PC-9 (cell line): ENCODE results near the gene BSCL2. TPM values are rescaled to one million over a fixed set of nuclear protein-coding genes. Genes with fewer than 3 reads are reported as not detected.
"Not testable (repeated sequence)": the region's sequence is repeated elsewhere in the genome, so short reads cannot be mapped to it uniquely, and the experiment has no call there.

Source experiments
- BruUV-seq: library from RNA; stranded (reverse); fragments of 400-500 nt; replicated peaks from 2 replicates; lab custom pipeline; 2021; lab: Mats Ljungman, UMichigan
- CTCF ChIA-PET: fragments of 300-600 bp; sonication (Branson Sonifier 250); formaldehyde crosslinking; loops from one replicate; lab custom pipeline; 2022; ENCODE audit warnings: antibody characterized with exemption; lab: Charles Lee
- POLR2A ChIA-PET: fragments of 300-600 bp; sonication (Branson Sonifier 250); formaldehyde crosslinking; loops from one replicate; lab custom pipeline; 2022; ENCODE audit warnings: antibody characterized with exemption; ENCODE audit not compliant: unreplicated experiment; lab: Charles Lee
- DNase-seq, 2 experiments: peaks; one replicate each; pipeline versions ENCODE4 v3.0.0 to v3.0.0-alpha.2; 2015 to 2022; ENCODE audit warnings: mixed read lengths in 1 of 2
- H2AFZ ChIP-seq: fragments of 200-600 bp; sonication (generic); 2 replicates; pipeline ENCODE4 v1.8.1; 2017; ENCODE audit warnings: antibody characterized with exemption
- H3F3A ChIP-seq: fragments of 200-600 bp; sonication (generic); 2 replicates; pipeline ENCODE4 v1.8.1; 2017; ENCODE audit warnings: antibody characterized with exemption, mild to moderate bottlenecking, low read depth; ENCODE audit not compliant: insufficient read depth
- H3K27ac ChIP-seq: fragments of 200-600 bp; sonication (generic); 2 replicates; pipeline ENCODE4 v1.6.1; 2016; ENCODE audit warnings: mixed run types
- H3K27me3 ChIP-seq: fragments of 200-600 bp; sonication (generic); 2 replicates; pipeline ENCODE4 v1.6.1; 2016; ENCODE audit warnings: low read depth, mixed run types; ENCODE audit not compliant: insufficient read depth
- H3K36me3 ChIP-seq: fragments of 200-600 bp; sonication (generic); 2 replicates; pipeline ENCODE4 v1.6.1; 2016; ENCODE audit warnings: low read depth, mixed run types
- H3K4me1 ChIP-seq: fragments of 200-600 bp; sonication (generic); replicated peaks from 2 replicates; pipeline ENCODE4 v1.6.1; 2016; ENCODE audit warnings: mixed run types; ENCODE audit not compliant: insufficient read depth
- H3K4me2 ChIP-seq: fragments of 200-600 bp; sonication (generic); 2 replicates; pipeline ENCODE4 v1.6.1; 2017; ENCODE audit warnings: mixed run types
- H3K4me3 ChIP-seq: fragments of 200-600 bp; sonication (generic); 2 replicates; pipeline ENCODE4 v1.6.1; 2016; ENCODE audit warnings: mixed run types
- H3K79me2 ChIP-seq: fragments of 200-600 bp; sonication (generic); 2 replicates; pipeline ENCODE4 v1.6.1; 2017; ENCODE audit warnings: low read depth, mixed run types
- H3K9me2 ChIP-seq: fragments of 200-600 bp; sonication (generic); 2 replicates; pipeline ENCODE4 v1.8.1; 2017; ENCODE audit warnings: mild to moderate bottlenecking; ENCODE audit not compliant: insufficient read depth
- H3K9me3 ChIP-seq: fragments of 200-600 bp; sonication (generic); 2 replicates; pipeline ENCODE4 v1.8.1; 2016; ENCODE audit warnings: low read depth; ENCODE audit not compliant: insufficient read depth
- H4K20me1 ChIP-seq: fragments of 200-600 bp; sonication (generic); 2 replicates; pipeline ENCODE4 v1.8.1; 2017; ENCODE audit not compliant: insufficient read depth
- CTCF ChIP-seq: fragments of 200-600 bp; sonication (generic); conservative IDR thresholded peaks from 2 replicates; pipeline ENCODE4 v1.6.1; 2017; ENCODE audit warnings: mixed run types, antibody characterized with exemption, mild to moderate bottlenecking, moderate library complexity
- EZH2 ChIP-seq: fragments of 200-600 bp; sonication (generic); IDR thresholded peaks from 2 replicates; pipeline ENCODE4 v1.8.0; 2017; ENCODE audit warnings: antibody characterized with exemption, low read depth
- intact Hi-C: fragments of 100-400 bp; cut with micrococcal nuclease; formaldehyde crosslinking; loops from one replicate; pipeline ENCODE4 v1.10.0; 2022; ENCODE audit not compliant: unreplicated experiment
- total RNA-seq: library from RNA; stranded (reverse); gene quantifications from 2 replicates; pipeline ENCODE4 v1.2.3, GENCODE V29; 2021

BSCL2 gene
- total RNA-seq, 1 experiment from 2014 or later, result 201 TPM

GRCh38 chr11:62694455-62695167, 12.6 kb downstream of the BSCL2 start:
- POLR2A ChIA-PET, result interaction anchor here (0.6 kb wide), 1 partner anchor 11 kb away, joined by 7 read pairs; no protein-coding TSS in a partner anchor
- H3K79me2 ChIP-seq, result no peaks in the 10 kb centered on the region
- no TSS peak for BruUV-seq
- H3K36me3 ChIP-seq, result 0 out of 2 replicates have a peak, but pooled peaks cover 12% of the 10 kb centered on the region
- DNase-seq, result peak in 1 of 2 experiments; percentile 55
- no peak overlapping the region for H3K4me2 ChIP-seq
- TF ChIP-seq CTCF (peak; percentile 86), EZH2 (no peak)
- H3K27me3 ChIP-seq, result no peaks in the 10 kb centered on the region
- no peaks in the 10 kb centered on the region for H3K9me3 ChIP-seq
- no peaks in the 10 kb centered on the region for H3K4me1 ChIP-seq
- peaks cover 25% of the 10 kb centered on the region for H3F3A ChIP-seq
- H3K9me2 ChIP-seq, result no peaks in the 10 kb centered on the region
- no peaks in the 10 kb centered on the region for H4K20me1 ChIP-seq
- intact Hi-C loops, result loop anchor here (1.0 to 2.0 kb wide), 2 partner anchors 16 to 299 kb away; partner anchors contain the start of gene UBXN1
- no peak overlapping the region for H2AFZ ChIP-seq
- CTCF ChIA-PET, result interaction anchor here (0.6 to 2.4 kb wide), 6 partner anchors 10 to 987 kb away, joined by 3 to 15 read pairs (median 7); no protein-coding TSS in a partner anchor
- H3K4me3 ChIP-seq, result no peak overlapping the region
- no peak overlapping the region for H3K27ac ChIP-seq

- intact Hi-C loops, result loop anchor here (1.0 to 2.0 kb wide), 2 partner anchors 15 to 298 kb away; partner anchors contain the start of gene UBXN1
- H3K9me2 ChIP-seq, BruUV-seq, DNase-seq, H3K9me3 ChIP-seq, H4K20me1 ChIP-seq, H3K27ac ChIP-seq, H3K27me3 ChIP-seq, H3K4me2 ChIP-seq, H2AFZ ChIP-seq, H3K4me3 ChIP-seq, H3K4me1 ChIP-seq, H3K79me2 ChIP-seq: not testable (repeated sequence)
- Histone ChIP-seq H3K36me3 (0 out of 2 replicates have a peak, but pooled peaks cover 12% of the 10 kb centered on the region), H3F3A (peaks cover 30% of the 10 kb centered on the region)
- POLR2A ChIA-PET, result interaction anchor here (0.7 kb wide), 1 partner anchor 29 kb away, joined by 3 read pairs; the partner anchor contains the start of gene C11orf98
- CTCF ChIA-PET, result interaction anchor here (1.1 to 2.4 kb wide), 2 partner anchors 12 to 13 kb away, joined by 5 to 15 read pairs; no protein-coding TSS in a partner anchor
Observed at GRCh38 chr11:62693624-62694023, 13.6 kb downstream of the BSCL2 start.

- no peak within 1 kb of the TSS for H3K4me3 ChIP-seq
- DNase-seq, result no peak
- intact Hi-C loops, result no loop called here
- H3K4me2 ChIP-seq, result no peak within 1 kb of the TSS
- H4K20me1 ChIP-seq, result no peaks in the 10 kb centered on the region
- H3K79me2 ChIP-seq, result no peaks in the 10 kb centered on the region
- BruUV-seq, result no TSS peak
- ChIA-PET POLR2A (no interaction called here), CTCF (interaction anchor here (0.6 kb wide), 1 partner anchor 65 kb away, joined by 3 read pairs; no protein-coding TSS in a partner anchor)
- H3K36me3 ChIP-seq, result 0 out of 2 replicates have a peak, but pooled peaks cover 12% of the 10 kb centered on the region
- no peaks in the 10 kb centered on the region for H3K4me1 ChIP-seq
- H3K9me2 ChIP-seq, result no peaks in the 10 kb centered on the region
- H2AFZ ChIP-seq, result no peak within 1 kb of the TSS
- TF ChIP-seq CTCF, result no peak
- TF ChIP-seq EZH2, result no peak
- no peak within 1 kb of the TSS for H3K27ac ChIP-seq
- no peaks in the 10 kb centered on the region for H3K27me3 ChIP-seq
- H3F3A ChIP-seq, result peaks cover 23% of the 10 kb centered on the region
- H3K9me3 ChIP-seq, result no peaks in the 10 kb centered on the region
Observed at GRCh38 chr11:62689421-62690183, 17.6 kb downstream of the BSCL2 start, which contains the start of gene LRRN4CL. TSS of gene LRRN4CL (minus strand) at chr11:62689530. CDS start at chr11:62688508, 1,022 bp downstream.
